GM23338 (cell line): ENCODE results near the gene SPATA45. TPM values are rescaled to one million over a fixed set of nuclear protein-coding genes. Genes with fewer than 3 reads are reported as not detected.

Experiments used
- ATAC-seq: fragments of 200-7000 bp; cut with Tn5 transposase; 3 replicates; pipeline ENCODE4 v1.9.1; 2020
- DNase-seq: peaks from one replicate; pipeline ENCODE4 v3.0.0-alpha.2; 2015; ENCODE audit warnings: low spot score
- H2AFZ ChIP-seq: fragments of 200-600 bp; sonication (generic); 2 replicates; pipeline ENCODE4 v1.8.0; 2016; ENCODE audit warnings: antibody characterized with exemption, mild to moderate bottlenecking, moderate library complexity
- H3F3A ChIP-seq: fragments of 200-600 bp; sonication (generic); replicated peaks from 2 replicates; pipeline ENCODE4 v1.8.0; 2017; ENCODE audit warnings: antibody characterized with exemption, mixed run types, low read depth
- H3K27ac ChIP-seq: fragments of 200-600 bp; sonication (generic); 2 replicates; pipeline ENCODE4 v1.6.1; 2016; ENCODE audit warnings: low read depth
- H3K27me3 ChIP-seq: fragments of 200-600 bp; sonication (generic); 2 replicates; pipeline ENCODE4 v1.8.0; 2016; ENCODE audit warnings: mild to moderate bottlenecking, mixed run types, moderate library complexity; ENCODE audit not compliant: insufficient read depth
- H3K36me3 ChIP-seq: fragments of 200-600 bp; sonication (generic); 2 replicates; pipeline ENCODE4 v1.8.0; 2016; ENCODE audit warnings: mild to moderate bottlenecking; ENCODE audit not compliant: insufficient read depth
- H3K4me1 ChIP-seq: fragments of 200-600 bp; sonication (generic); 2 replicates; pipeline ENCODE4 v1.8.0; 2016; ENCODE audit warnings: mild to moderate bottlenecking, moderate library complexity; ENCODE audit not compliant: insufficient read depth
- H3K4me2 ChIP-seq: fragments of 200-600 bp; sonication (generic); 2 replicates; pipeline ENCODE4 v1.7.1; 2017; ENCODE audit warnings: mixed run types
- H3K4me3 ChIP-seq: fragments of 200-600 bp; sonication (generic); 2 replicates; pipeline ENCODE4 v1.6.1; 2016; ENCODE audit warnings: mixed run types
- H3K79me2 ChIP-seq: fragments of 200-600 bp; sonication (generic); replicated peaks from 2 replicates; pipeline ENCODE4 v1.8.0; 2017; ENCODE audit warnings: mild to moderate bottlenecking; ENCODE audit not compliant: insufficient read depth
- H3K9me2 ChIP-seq: fragments of 200-600 bp; sonication (generic); 2 replicates; pipeline ENCODE4 v1.8.0; 2017; ENCODE audit not compliant: insufficient read depth
- H4K20me1 ChIP-seq: fragments of 200-600 bp; sonication (generic); replicated peaks from 2 replicates; pipeline ENCODE4 v1.8.0; 2017; ENCODE audit warnings: mild to moderate bottlenecking; ENCODE audit not compliant: insufficient read depth
- H3K27ac Mint-ChIP-seq: 2 replicates; pipeline ENCODE4 v1.8.0; 2020; ENCODE audit warnings: inconsistent platforms, mild to moderate bottlenecking, moderate library complexity, mixed read lengths
- H3K27me3 Mint-ChIP-seq: 3 replicates; pipeline ENCODE4 v1.8.0; 2022; ENCODE audit warnings: low read depth, mild to moderate bottlenecking, moderate library complexity, mixed read lengths, inconsistent platforms; ENCODE audit not compliant: insufficient read depth, poor library complexity
- H3K36me3 Mint-ChIP-seq: 3 replicates; pipeline ENCODE4 v1.8.0; 2021; ENCODE audit warnings: low read depth, mild to moderate bottlenecking, inconsistent platforms, moderate library complexity, mixed read lengths
- H3K4me1 Mint-ChIP-seq: 3 replicates; pipeline ENCODE4 v1.8.0; 2020; ENCODE audit warnings: mild to moderate bottlenecking, inconsistent platforms, mixed read lengths
- H3K4me3 Mint-ChIP-seq: 3 replicates; pipeline ENCODE4 v1.8.0; 2021; ENCODE audit warnings: moderate library complexity, mild to moderate bottlenecking, inconsistent platforms, mixed read lengths
- H3K9me3 Mint-ChIP-seq: 3 replicates; pipeline ENCODE4 v1.8.0; 2020; ENCODE audit warnings: moderate library complexity, mild to moderate bottlenecking, inconsistent platforms, mixed read lengths
- CREB1 ChIP-seq: fragments of 250-450 bp; sonication (Bioruptor Pico); IDR thresholded peaks from 2 replicates; pipeline ENCODE4 v1.5.0; 2020; ENCODE audit warnings: low read depth, mild to moderate bottlenecking, moderate library complexity
- CTCF ChIP-seq, 2 experiments: fragments of 200-600 bp in 1 of 2; sonication (generic) in 1 of 2; conservative IDR thresholded peaks; 2 replicates each; pipeline versions ENCODE4 v1.5.1 to v1.6.1; 2016 to 2017; ENCODE audit warnings: antibody characterized with exemption in 2 of 2, low read depth in 2 of 2, mild to moderate bottlenecking in 2 of 2, moderate library complexity in 1 of 2
- ETS1 ChIP-seq: IDR thresholded peaks from 2 replicates; pipeline ENCODE4 v1.6.1; 2016; ENCODE audit warnings: antibody characterized with exemption
- EZH2 ChIP-seq: fragments of 200-600 bp; sonication (generic); IDR thresholded peaks from one replicate; pipeline ENCODE4 v1.8.0; 2017; ENCODE audit warnings: antibody characterized with exemption, mild to moderate bottlenecking, low read depth; ENCODE audit not compliant: unreplicated experiment
- JUNB ChIP-seq: IDR thresholded peaks from one replicate; pipeline ENCODE4 v1.6.1; 2016; ENCODE audit warnings: antibody characterized with exemption; ENCODE audit not compliant: unreplicated experiment
- REST ChIP-seq: IDR thresholded peaks from one replicate; pipeline ENCODE4 v1.6.1; 2018; ENCODE audit warnings: antibody characterized with exemption; ENCODE audit not compliant: unreplicated experiment
- STAT1 ChIP-seq: IDR thresholded peaks from one replicate; pipeline ENCODE4 v1.6.1; 2016; ENCODE audit warnings: antibody characterized with exemption; ENCODE audit not compliant: unreplicated experiment
- ZNF331 ChIP-seq: fragments of 250-450 bp; sonication (Bioruptor Pico); IDR thresholded peaks from 2 replicates; pipeline ENCODE4 v1.5.0; 2020; ENCODE audit warnings: low read depth, mild to moderate bottlenecking, moderate library complexity
- ZNF462 ChIP-seq: fragments of 250-450 bp; sonication (Bioruptor Pico); IDR thresholded peaks from 2 replicates; pipeline ENCODE4 v1.5.0; 2020; ENCODE audit warnings: mild to moderate bottlenecking, moderate library complexity
- polyA plus RNA-seq: library from polyadenylated mRNA; unstranded; fragments of >200 nt; fragmentation: Nextera tagmentation; extraction: Ambion mirVana; gene quantifications from 2 replicates; pipeline ENCODE4 v1.2.1, GENCODE V29; 2016
- total RNA-seq: library from RNA; depleted of rRNA; stranded (reverse); fragments of >200 nt; shearing (Covaris generic); gene quantifications from 2 replicates; pipeline ENCODE4 v1.2.3, GENCODE V29; 2014

Gene SPATA45
- total and polyA plus RNA-seq, 2 experiments from 2014 or later, result not detected

- H3K9me3 Mint-ChIP-seq, result no peaks in the 10 kb centered on the region
- Histone ChIP-seq H3K79me2 (peaks cover 98% of the 10 kb centered on the region), H3K4me2 (no peak overlapping the region), H2AFZ (no peak overlapping the region), H4K20me1 (peaks cover 54% of the 10 kb centered on the region), H3K4me3 (no peak overlapping the region), H3K27me3 (no peaks in the 10 kb centered on the region), H3K4me1 (peaks cover 29% of the 10 kb centered on the region), H3K27ac (peak overlapping the region; percentile 86), H3F3A (peaks cover 27% of the 10 kb centered on the region), H3K9me2 (no peaks in the 10 kb centered on the region), H3K36me3 (peaks cover 78% of the 10 kb centered on the region)
- H3K4me3 Mint-ChIP-seq, result no peak overlapping the region
- peaks cover 90% of the 10 kb centered on the region for H3K36me3 Mint-ChIP-seq
- peaks cover 33% of the 10 kb centered on the region for H3K4me1 Mint-ChIP-seq
- H3K27me3 Mint-ChIP-seq, result no peaks in the 10 kb centered on the region
- TF ChIP-seq EZH2 (no peak), ETS1 (no peak), ZNF462 (CRISPR knock-in tag) (no peak), JUNB (no peak)
- DNase-seq, result no peak
- ATAC-seq, result no peak
- H3K27ac Mint-ChIP-seq, result no peak overlapping the region
Measured at GRCh38 chr1:212878418-212878817, 31.0 kb upstream of the SPATA45 start.

- no peak for TF ChIP-seq ZNF331
- TF ChIP-seq REST, result no peak
- TF ChIP-seq STAT1, result no peak
- TF ChIP-seq JUNB, result no peak
- TF ChIP-seq CREB1, result no peak
- no peak for TF ChIP-seq CTCF (conservative IDR thresholded peaks at IDR 0.05; ENCODE audit: low read depth in 2 of 2)
- Histone ChIP-seq H3K27ac (peak overlapping the region; percentile 73), H3K4me3 (no peak overlapping the region), H3K4me1 (peaks cover 15% of the 10 kb centered on the region), H3K4me2 (no peak overlapping the region), H3F3A (peaks cover 42% of the 10 kb centered on the region), H3K79me2 (peaks cover 100% of the 10 kb centered on the region), H4K20me1 (peaks cover 53% of the 10 kb centered on the region), H3K36me3 (peaks cover 83% of the 10 kb centered on the region), H2AFZ (no peak overlapping the region), H3K27me3 (no peaks in the 10 kb centered on the region), H3K9me2 (no peaks in the 10 kb centered on the region)
- Mint-ChIP-seq H3K36me3 (peaks cover 95% of the 10 kb centered on the region), H3K27ac (no peak overlapping the region), H3K4me1 (peaks cover 18% of the 10 kb centered on the region), H3K4me3 (no peak overlapping the region), H3K27me3 (no peaks in the 10 kb centered on the region), H3K9me3 (no peaks in the 10 kb centered on the region)
- DNase-seq, result no peak
- ATAC-seq, result no peak
Measured at GRCh38 chr1:212873518-212873917, 26.1 kb upstream of the SPATA45 start.
